HG03280 (cell line): ENCODE data around the gene HPCAL4.

Experiments used
- ATAC-seq: cut with Tn5 transposase; IDR thresholded peaks from one replicate; pipeline ENCODE4 v1.9.1; 2021; ENCODE audit warnings: mild to moderate bottlenecking, moderate library complexity; ENCODE audit not compliant: unreplicated experiment

HPCAL4 gene

DNA sequence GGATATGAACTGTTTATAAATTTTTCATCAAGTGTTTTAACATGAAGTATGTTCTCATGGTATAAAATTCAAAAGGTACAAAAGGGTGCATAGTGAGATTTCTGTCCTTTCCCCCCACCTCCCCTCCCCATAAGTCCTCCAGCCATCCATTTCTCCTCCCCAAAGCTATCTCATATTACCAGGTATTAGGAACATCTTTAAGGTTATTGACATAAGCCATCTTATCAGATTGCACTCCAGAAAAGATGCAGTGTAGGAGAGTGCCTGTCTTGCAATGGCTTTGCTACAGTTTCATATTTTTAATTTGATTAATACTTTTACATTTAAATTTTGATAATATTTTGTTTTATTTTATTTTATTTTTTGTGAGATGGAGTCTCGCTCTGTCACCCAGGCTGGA lies 13.5 kb upstream of the HPCAL4 start:
- no peak for ATAC-seq

DNA sequence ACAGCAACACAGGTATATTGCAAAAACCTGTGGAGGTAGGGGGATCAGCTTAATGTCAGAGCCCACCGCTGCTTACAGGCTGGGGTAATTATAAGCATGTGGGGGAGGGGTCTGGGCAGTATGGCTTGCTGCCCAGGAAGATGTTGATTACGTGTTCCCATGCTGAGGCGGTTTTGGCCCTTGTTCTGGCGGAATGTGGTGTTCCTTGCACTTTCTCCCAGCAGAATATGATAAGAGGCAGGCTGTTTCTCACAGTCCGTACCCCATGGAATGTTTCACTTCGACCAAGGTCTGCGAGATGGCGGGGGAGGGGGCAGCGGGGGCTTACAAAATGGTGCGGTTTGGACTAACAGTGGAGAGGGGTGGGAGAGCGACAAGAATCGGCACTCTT lies 9.8 kb upstream of the HPCAL4 start:
- ATAC-seq: no peak

DNA sequence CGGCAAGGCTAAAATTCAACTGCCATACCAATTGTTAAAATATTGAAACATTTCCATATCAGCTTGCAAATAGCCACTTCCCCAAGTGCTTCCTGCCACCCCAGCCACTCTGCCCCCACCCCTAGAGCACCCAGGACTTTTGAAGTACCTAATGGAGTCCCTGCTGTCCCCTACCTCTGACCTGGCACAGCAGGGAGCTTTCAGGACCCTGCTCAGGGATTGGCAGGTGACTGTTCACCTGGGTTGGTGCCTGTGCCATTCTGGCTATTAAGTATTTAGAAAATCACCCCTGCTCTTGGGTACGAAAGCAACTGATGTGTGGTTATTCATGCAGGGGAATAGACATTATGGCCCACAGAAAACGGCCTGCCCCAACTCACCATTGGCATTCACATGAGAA lies 9.1 kb upstream of the HPCAL4 start:
- no peak for ATAC-seq

DNA sequence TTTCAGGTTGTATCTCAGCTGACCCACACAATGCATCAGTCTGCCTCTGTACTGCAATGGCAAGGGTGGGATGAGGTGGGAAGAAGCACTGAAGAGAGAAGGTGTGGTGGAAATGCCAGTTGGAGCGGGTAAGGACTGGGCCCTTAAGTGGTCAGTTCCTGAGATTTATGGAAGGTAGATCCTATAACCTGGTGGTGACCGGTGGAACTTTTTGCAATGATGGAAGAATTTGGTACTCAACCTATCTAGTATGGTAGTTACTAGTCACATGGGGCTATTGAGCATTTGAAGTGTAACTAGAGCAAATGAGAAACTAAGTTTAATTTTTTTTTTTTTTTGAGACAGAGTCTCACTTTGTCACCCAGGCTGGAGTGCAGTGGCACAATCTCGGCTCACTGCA lies 8.2 kb upstream of the HPCAL4 start:
- no peak for ATAC-seq

DNA sequence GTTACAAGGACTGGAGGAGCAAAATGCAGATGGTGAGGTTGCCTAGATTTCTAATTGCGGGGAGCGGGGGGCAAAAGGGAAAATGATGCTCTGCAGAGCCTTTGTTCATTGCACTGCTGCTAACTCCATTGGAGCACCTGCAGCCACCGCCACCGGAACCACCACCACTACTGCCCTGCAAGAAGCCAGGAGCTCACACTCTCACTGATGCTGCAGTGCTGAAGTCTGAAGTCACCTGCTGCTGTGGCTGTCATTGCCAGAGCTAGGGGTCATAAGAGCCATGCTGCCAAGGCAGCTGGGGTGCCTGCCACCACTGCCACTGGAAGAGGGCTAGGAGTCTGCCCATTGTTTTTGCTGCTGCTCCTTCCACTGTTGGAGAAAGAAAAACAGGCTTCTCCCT lies 7.3 kb upstream of the HPCAL4 start:
- no peak for ATAC-seq

DNA sequence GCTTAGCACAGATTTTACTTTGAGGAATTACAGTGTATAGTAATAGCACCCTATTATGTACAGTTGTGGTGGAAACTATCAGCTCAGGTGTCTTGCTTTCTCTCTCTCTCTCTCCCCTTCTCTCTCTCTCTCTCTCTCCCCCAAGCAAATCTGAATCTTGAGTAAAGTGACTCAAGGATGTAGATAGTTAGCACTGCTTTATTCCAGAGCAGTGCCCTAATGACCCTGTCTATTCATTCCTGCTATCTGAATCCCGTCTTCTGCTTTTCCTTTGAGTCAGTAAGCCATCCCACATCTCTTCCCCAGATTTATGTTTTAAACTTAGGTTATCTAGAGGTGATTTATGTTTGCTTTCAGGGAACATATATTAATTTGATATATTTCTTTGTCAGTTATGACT lies 5.2 kb upstream of the HPCAL4 start:
- ATAC-seq: no peak

DNA sequence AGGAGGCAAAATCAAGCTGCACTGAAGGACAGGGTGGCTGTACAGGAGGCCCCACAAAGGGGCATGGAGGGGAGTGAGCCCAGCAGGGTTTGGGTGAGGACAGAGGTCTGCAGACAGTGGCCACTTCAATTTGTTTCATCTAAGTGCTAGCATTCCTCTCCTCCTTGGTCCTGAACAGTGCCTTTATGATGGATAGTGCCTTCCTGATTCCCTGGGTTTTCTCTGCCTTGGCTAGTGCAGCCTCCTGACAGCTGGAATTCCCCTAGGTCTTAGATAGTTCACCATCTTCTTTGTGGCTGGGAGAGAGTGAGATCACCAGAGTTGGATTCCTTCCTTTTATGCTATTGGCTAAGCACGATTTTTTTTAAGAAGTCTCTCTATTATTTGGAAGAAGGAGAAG lies 3.8 kb upstream of the HPCAL4 start:
- ATAC-seq: no peak

DNA sequence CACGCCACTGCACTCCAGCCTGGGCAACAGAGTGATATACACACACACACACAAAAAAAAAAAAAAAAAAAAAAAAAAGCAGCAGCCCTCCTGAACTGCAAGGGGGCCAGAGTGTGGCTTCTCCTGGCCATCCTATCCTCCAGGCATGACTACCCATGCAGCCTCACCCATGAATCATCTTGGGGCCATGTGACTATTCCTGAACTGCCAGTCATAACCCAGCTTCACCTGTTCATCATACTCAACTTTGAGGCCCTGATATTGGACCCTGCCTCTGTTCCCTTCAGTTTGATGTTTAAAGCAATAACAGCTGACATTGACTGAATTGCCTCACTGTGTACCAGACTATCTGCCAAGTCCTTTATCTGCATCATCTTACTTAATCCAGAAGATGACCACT lies 2.8 kb upstream of the HPCAL4 start:
- ATAC-seq: no peak

DNA sequence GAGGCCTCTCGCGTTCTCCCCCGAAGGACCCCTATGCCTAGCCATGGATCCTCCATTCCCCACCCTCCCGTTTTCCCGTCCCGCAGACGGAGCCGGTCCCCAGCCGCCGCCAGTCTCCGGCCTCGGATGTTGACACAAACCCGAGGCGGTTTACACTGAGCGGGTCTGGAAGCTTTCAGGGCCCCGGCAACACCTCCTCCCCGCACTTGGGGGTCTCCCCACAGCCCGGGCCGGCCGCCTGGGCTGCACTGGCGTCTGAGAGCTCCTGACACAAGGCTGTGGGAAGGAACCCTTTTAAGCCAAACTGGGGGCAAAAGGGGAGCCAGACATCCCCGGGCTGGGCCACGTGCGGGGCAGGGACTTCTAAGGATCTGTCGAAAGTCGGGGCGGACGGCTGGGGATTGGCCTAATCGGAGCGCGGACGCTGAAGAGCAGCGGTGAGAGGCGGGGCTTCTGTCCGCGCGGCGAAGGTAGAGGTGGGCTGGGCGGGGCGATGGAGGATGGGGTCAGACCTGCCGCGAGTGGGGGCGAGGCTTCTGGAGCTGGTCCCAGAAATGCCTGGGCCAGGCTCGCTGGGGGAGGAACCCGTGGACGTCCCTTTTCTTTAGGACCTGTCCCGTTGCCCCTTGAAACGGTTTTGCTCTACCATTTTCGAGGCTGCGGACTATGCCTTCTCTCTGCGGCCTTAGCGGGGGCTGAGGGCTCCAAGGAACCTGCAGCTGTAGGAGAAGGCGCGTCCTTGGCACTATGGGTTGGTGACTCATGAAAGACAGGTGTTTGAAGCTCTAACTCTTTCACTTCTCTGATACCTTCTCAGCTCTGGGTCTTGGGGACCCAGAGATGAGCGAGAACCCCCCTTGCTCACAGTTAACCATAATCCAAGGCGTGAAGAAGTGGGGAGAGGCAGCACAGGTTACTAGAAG lies 1.2 kb upstream of the HPCAL4 start:
- ATAC-seq: no peak

DNA sequence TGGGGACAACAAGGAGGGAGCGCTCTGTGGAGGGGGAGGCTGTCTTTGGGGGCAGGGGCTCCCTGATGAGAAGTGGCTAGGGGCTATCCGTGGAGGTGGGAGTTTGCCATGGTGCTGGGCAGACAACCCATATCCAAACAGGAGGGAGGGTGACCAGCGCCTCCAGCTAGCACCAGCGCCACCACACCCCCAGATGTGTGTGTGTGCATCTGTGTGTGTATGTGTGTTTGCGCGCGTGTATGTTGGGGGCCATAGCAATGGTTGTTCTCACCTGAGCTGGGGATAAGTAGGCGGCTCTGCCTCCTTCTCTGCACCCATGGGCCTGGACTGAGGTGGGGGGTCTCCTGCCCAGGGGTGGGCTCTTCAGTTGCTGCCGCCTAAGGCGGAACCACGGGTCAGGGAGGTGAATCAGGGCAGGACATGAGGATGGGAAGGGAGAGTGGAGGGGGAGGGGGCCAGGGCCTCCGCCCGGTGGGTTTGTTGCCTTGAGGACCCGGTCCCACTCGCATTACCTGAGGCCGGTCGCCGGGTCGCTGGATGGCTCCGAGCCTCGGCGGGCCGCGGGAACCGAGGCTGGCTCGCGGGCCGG lies 345 bp downstream of the HPCAL4 start:
- no peak for ATAC-seq

DNA sequence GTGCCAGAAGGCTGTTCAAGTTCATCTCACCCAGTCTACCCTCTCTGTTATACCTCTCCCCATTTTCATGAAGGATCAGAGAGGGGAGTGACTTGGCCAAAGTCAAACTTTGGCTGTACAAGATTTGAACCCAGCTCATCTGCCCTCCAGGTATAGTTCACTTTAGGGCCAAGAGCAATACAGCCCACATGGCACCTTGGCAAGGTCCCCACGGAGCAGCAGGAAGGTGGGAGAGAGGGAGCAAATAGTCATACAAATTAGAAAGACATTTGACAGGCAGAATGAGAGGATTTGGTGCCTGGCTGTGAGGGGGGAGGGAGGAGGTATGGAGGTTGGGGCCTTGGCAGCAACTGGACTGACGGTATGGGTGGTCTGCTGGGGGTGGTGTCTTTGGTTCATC lies 1.0 kb downstream of the HPCAL4 start:
- ATAC-seq: no peak

DNA sequence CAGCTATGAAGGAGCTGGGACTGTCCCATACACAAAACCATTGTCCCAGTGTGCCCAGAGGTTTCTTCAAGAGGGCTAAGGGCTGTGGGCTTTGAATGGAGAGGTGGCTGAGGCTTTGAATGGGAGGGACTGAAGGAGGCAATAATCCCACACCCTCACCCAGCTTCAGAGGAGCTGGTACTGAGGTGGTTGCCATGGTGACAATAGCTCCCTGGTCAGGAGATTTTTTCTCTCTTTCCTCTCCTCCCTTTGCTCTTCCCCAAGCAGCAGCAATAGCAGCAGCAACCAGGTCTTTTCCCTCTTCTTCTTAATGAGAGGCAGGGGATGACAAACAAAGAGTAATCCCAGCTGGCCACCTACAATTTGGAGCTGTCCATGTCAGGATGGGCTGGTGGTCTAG lies 1.6 kb downstream of the HPCAL4 start:
- no peak for ATAC-seq

DNA sequence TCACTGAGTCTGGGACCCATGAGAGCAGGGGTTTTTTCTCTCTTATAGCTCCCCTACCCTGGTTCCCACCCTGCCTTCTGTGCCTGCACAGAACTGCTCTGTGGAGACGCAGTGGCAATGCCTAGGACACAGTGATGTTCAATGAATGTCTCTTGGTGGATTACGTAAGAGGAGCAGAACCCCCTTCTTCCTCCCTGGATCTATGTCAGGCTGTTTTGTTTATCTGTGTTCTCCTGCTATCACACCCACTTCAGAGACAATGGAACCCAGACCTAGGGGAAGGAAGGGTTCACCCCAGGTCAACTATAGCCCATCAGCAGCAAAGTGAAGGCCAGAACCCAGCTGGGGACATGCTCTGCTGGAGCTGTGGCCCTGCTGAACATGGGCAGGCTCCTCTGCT lies 2.0 kb downstream of the HPCAL4 start:
- ATAC-seq: no peak

DNA sequence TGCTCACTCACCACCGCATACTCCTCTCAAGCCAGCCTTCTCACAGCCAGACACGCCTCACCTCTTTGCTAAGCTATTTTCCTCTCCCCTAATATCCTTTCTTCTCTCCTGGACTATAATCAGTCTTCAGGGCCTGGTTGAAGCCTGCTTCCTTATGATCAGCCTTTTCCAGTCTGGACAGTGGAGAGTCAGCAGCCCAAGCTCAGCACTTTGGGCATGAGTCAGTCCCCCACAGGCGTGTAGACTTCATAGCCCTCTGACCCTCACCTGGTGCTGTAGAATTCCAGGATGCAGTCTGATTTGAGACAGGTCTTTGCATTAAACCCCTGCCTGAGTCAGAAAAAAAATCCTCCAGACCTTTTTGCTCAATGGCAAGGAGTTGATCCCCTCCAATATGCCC lies 2.5 kb downstream of the HPCAL4 start:
- no peak for ATAC-seq

DNA sequence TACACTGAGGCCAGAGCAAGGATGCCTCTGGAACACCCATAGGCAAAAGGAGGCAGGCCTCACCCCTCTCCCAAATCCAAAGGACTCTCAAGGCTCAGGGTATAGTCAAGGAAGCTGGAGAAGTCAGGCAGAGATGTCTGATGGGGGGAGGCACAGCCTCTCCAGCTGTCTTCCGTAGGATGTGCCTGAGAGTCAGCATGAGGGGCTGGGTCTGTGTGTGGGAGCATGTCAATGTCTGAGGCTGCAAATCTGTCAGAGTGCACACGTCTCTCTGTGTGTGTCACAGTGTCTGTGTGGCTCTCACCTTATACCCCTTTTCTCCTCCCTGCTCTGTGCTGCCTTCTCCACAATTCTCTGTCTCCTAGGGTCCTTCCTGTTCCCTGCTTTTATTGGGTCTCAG lies 4.0 kb downstream of the HPCAL4 start:
- no peak for ATAC-seq

DNA sequence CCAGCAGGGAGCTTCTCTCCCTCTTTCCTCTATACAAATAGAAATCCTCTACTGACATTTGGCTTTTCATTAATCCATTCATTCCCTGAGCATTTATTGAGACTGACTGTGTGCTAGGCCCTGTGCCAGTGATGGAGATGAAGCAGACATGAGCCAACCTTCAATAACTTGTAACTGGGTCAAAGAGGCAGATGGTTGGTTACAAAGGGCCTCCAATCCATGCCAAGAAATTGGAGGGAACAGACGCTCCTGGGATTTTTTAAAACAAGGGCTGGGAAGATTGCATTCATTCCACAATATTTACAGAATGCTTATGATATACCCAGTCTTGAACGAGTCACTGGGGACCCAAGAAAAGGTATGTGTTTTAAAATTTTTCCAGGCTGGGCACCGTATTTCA lies 6.2 kb downstream of the HPCAL4 start:
- ATAC-seq: no peak

DNA sequence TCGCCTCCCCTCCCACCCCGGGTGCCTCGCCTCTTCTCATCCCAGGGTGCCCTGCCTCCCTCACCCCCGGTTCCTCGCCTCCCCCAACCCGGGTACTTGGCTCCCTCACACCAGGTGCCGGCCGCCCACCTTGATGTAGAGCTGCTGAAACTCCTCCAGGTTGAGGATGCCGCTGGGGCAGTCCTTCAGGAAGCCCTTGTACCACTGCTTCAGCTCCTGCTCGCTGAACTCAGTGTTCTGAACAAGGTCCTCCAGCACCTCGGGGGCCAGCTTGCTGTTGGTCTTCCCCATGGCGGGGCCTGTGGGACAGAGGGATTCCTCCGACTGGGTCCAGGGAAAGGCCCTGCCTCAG lies 6.9 kb downstream of the HPCAL4 start:
- no peak for ATAC-seq

DNA sequence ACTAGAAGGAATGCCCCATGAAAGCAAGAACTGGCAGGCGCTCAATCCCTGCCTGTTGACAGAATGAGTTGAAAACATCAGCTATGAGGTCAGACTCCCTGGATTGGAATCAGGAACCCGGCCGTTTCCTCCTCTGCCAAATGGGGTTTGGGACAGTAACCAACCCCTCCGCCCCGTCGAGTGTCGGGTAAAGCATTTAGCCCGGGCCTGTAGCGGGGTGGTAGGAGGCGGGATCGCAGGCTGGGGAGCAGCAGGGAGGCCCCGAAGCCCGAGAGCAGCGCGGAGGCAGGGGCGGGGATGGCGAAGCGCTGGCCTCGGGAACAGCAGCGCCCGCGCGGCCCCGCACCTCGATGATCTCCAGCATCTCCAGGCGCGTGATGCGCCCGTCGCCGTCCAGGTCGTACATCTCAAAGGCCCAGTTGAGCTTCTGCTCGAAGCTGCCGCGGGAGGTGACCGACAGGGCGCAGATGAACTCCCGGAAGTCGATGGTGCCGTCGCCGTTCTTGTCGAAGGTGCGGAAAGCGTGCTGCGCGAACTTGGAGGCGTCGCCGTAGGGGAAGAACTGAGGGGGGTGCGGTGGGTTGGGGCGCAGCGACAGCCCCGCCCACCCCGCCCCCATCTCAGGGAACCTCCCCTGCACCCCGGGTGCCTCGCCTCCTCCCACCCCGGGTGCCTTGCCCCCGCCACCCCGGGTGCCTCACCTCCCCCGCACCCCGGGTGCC lies 7.5 kb downstream of the HPCAL4 start:
- no peak for ATAC-seq

DNA sequence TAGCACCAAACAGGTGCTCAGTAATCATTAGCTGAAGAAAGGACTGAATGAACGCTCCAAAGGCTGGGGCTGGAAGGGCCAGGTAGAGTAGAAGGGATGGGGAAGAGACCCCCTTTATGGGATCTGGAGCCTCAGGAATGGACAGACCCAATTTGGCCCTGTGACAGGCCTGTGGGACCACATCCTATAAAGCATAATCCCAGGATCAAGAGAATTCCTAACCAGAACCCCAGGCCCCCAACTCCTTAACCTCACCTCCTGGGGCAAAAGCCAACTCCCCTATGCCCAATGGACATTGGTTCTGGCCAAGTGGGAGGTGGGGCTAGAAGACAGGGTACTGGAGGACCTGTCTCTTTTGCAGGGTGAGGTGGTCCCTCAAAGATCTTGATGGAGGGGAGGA lies 9.2 kb downstream of the HPCAL4 start:
- ATAC-seq: no peak

DNA sequence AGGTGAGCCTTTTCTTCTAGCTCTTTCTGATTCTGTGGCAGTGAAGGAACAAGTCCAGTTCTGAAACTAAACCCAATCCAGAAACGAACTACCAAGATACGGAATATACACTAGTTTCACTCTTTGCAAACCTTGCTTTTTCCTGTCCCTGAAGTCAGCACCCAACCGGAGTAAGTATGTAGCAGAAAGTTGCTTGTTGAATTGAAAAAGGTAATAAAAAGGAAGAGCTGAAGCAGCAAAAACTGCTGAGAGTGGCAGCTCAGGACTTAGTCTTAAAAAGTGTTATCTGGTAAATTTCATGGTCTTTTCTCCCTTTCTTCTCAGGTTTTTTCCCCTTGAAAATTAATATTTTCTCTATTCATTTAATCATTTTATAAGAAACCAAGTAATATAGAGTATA lies 9.9 kb downstream of the HPCAL4 start:
- no peak for ATAC-seq

DNA sequence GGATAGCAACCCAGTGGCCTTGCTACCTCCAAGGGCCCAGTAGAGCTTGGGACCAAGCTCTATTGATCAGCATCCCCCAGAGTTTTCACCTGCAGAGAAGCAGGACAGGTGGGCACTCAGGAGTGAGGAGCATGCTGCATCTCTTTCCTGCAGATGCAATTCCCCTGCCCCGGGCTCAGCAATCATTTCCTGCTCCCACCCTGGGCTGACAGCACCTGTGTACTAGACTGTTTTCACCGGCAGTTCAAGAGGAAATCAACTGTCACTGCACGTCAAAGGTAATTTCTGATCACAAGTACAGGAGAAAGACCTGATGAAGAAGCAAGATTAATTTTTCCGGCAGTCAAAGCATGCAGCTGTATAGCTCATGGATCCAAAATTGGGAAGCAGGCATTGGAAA lies 10.5 kb downstream of the HPCAL4 start:
- no peak for ATAC-seq

DNA sequence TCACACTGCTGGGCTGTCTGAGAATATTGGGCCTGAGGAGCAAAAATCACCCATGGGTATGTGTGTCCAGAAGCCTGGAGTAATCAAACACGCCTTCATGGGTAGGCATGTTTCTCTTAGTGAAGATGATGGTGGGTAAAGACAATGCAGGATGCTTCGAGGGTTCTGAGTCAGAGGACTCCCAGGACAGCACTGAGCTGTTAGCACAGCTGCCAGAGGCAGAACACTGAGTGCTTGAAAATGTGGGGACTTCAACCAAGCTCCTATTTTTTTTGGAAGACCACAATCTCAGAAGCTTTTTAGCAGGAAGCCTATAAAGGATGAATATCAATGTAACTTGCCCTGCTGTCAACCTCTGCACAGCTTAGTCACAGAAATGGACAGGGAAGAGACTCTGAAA lies 11.4 kb downstream of the HPCAL4 start:
- ATAC-seq: no peak
